Panc1 (cell line): ENCODE measurements around the gene DCD. TPM values are rescaled to one million over a fixed set of nuclear protein-coding genes. Genes with fewer than 3 reads are reported as not detected.

Source experiments
- ATAC-seq: fragments of 200-7000 bp; cut with Tn5 transposase; 2 replicates; pipeline ENCODE4 v1.9.1; 2020; ENCODE audit warnings: mild to moderate bottlenecking, moderate library complexity
- BruUV-seq: library from RNA; stranded (reverse); fragments of 400-500 nt; replicated peaks from 2 replicates; lab custom pipeline; 2021; lab: Mats Ljungman, UMichigan
- CTCF ChIA-PET: fragments of 300-600 bp; sonication (Branson Sonifier 250); formaldehyde crosslinking; loops from one replicate; lab custom pipeline; 2022; ENCODE audit warnings: antibody characterized with exemption; lab: Charles Lee
- POLR2A ChIA-PET: fragments of 300-600 bp; sonication (Branson Sonifier 250); formaldehyde crosslinking; loops from one replicate; lab custom pipeline; 2022; ENCODE audit warnings: antibody characterized with exemption; lab: Charles Lee
- DNase-seq: peaks from one replicate; pipeline ENCODE4 v3.0.0-alpha.2; 2010; ENCODE audit warnings: low read depth, low spot score
- H3K27ac ChIP-seq: 2 replicates; pipeline ENCODE4 v1.5.1; 2011; ENCODE audit warnings: mild to moderate bottlenecking, low read length, inconsistent platforms
- H3K27me3 ChIP-seq: fragments of 200-500 bp; sonication (Bioruptor generic); 2 replicates; pipeline ENCODE4 v1.6.0; 2014; ENCODE audit warnings: low read length, inconsistent platforms; ENCODE audit not compliant: control insufficient read depth, insufficient read depth
- H3K36me3 ChIP-seq: fragments of 200-500 bp; sonication (Bioruptor generic); 2 replicates; pipeline ENCODE4 v1.5.1; 2014; ENCODE audit warnings: inconsistent platforms, mild to moderate bottlenecking, low read length, moderate library complexity; ENCODE audit not compliant: control insufficient read depth, insufficient read depth
- H3K4me1 ChIP-seq: 2 replicates; pipeline ENCODE4 v1.5.1; 2011; ENCODE audit warnings: inconsistent platforms, mild to moderate bottlenecking, low read length, moderate library complexity; ENCODE audit not compliant: control insufficient read depth, insufficient read depth
- H3K4me3 ChIP-seq, 2 experiments: 2 replicates each; pipeline ENCODE4 v1.5.1; 2011 to 2012; ENCODE audit warnings: low read depth in 2 of 2, low read length in 2 of 2, mild to moderate bottlenecking in 2 of 2, inconsistent platforms in 1 of 2, moderate library complexity in 1 of 2
- H3K9me3 ChIP-seq: fragments of 200-500 bp; sonication (Bioruptor generic); 2 replicates; pipeline ENCODE4 v1.5.1; 2014; ENCODE audit warnings: low read depth, mild to moderate bottlenecking, inconsistent platforms, low read length, moderate library complexity; ENCODE audit not compliant: control insufficient read depth, insufficient read depth
- CTCF ChIP-seq: fragments of 450-650 bp; IDR thresholded peaks from 2 replicates; pipeline ENCODE4 v1.5.1; 2017; ENCODE audit warnings: mild to moderate bottlenecking
- POLR2AphosphoS5 ChIP-seq: IDR thresholded peaks from 2 replicates; pipeline ENCODE4 v1.6.1; 2012; ENCODE audit warnings: mild to moderate bottlenecking, low read depth, low read length, moderate library complexity
- SIN3A ChIP-seq: IDR thresholded peaks from 2 replicates; pipeline ENCODE4 v1.6.1; 2012; ENCODE audit warnings: low read depth, mild to moderate bottlenecking, low read length, moderate library complexity, borderline replicate concordance; ENCODE audit not compliant: insufficient read depth
- TCF7L2 ChIP-seq: IDR thresholded peaks from 2 replicates; pipeline ENCODE4 v1.6.1; 2011; ENCODE audit warnings: mild to moderate bottlenecking, low read depth, low read length, inconsistent platforms
- in situ Hi-C: cut with HindIII; loops from 2 replicates; pipeline ENCODE4 v1.10.0; 2016; ENCODE audit warnings: low sequenced_read_pairs, low pct_unique_long_range_greater_than_20kb
- intact Hi-C: fragments of 100-400 bp; cut with micrococcal nuclease; formaldehyde crosslinking; loops from one replicate; pipeline ENCODE4 v1.10.0; 2022; ENCODE audit not compliant: unreplicated experiment
- total RNA-seq: library from RNA; stranded (reverse); gene quantifications from one replicate; pipeline ENCODE4 v1.2.1, GENCODE V29; 2021; ENCODE audit not compliant: unreplicated experiment
- TF ChIP-seq, protein P1 (sequence below), 2 experiments: IDR thresholded peaks; 2 replicates each; pipeline ENCODE4 v1.6.1; 2011 to 2012; ENCODE audit warnings: low read depth in 2 of 2, control low read depth in 1 of 2, low read length in 1 of 2, mild to moderate bottlenecking in 1 of 2, moderate library complexity in 1 of 2; ENCODE audit not compliant: insufficient read depth in 1 of 2

Gene DCD
- total RNA-seq, 1 experiment from 2014 or later, result not detected

GRCh38 chr12:54688309-54689033 lies 40.3 kb upstream of the DCD start:
- no peak for DNase-seq
- no peak for ATAC-seq
- H3K27ac ChIP-seq, result no peak overlapping the region
- TF ChIP-seq, protein P1, sequence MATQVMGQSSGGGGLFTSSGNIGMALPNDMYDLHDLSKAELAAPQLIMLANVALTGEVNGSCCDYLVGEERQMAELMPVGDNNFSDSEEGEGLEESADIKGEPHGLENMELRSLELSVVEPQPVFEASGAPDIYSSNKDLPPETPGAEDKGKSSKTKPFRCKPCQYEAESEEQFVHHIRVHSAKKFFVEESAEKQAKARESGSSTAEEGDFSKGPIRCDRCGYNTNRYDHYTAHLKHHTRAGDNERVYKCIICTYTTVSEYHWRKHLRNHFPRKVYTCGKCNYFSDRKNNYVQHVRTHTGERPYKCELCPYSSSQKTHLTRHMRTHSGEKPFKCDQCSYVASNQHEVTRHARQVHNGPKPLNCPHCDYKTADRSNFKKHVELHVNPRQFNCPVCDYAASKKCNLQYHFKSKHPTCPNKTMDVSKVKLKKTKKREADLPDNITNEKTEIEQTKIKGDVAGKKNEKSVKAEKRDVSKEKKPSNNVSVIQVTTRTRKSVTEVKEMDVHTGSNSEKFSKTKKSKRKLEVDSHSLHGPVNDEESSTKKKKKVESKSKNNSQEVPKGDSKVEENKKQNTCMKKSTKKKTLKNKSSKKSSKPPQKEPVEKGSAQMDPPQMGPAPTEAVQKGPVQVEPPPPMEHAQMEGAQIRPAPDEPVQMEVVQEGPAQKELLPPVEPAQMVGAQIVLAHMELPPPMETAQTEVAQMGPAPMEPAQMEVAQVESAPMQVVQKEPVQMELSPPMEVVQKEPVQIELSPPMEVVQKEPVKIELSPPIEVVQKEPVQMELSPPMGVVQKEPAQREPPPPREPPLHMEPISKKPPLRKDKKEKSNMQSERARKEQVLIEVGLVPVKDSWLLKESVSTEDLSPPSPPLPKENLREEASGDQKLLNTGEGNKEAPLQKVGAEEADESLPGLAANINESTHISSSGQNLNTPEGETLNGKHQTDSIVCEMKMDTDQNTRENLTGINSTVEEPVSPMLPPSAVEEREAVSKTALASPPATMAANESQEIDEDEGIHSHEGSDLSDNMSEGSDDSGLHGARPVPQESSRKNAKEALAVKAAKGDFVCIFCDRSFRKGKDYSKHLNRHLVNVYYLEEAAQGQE (IDR thresholded peaks at IDR 0.05; ENCODE audit: insufficient read depth in 1 of 2, low read depth in 2 of 2, low read length in 1 of 2), result no peak
- TF ChIP-seq SIN3A, result no peak
- no peak for TF ChIP-seq TCF7L2
- H3K4me1 ChIP-seq, result no peaks in the 10 kb centered on the region
- POLR2A ChIA-PET, result no interaction called here
- CTCF ChIA-PET, result no interaction called here
- no peaks in the 10 kb centered on the region for H3K36me3 ChIP-seq
- peaks cover 20% of the 10 kb centered on the region for H3K27me3 ChIP-seq
- in situ Hi-C loops, result no loop called here
- H3K9me3 ChIP-seq, result no peaks in the 10 kb centered on the region
- intact Hi-C loops, result no loop called here
- no peak overlapping the region for H3K4me3 ChIP-seq
- no TSS peak for BruUV-seq

DNA sequence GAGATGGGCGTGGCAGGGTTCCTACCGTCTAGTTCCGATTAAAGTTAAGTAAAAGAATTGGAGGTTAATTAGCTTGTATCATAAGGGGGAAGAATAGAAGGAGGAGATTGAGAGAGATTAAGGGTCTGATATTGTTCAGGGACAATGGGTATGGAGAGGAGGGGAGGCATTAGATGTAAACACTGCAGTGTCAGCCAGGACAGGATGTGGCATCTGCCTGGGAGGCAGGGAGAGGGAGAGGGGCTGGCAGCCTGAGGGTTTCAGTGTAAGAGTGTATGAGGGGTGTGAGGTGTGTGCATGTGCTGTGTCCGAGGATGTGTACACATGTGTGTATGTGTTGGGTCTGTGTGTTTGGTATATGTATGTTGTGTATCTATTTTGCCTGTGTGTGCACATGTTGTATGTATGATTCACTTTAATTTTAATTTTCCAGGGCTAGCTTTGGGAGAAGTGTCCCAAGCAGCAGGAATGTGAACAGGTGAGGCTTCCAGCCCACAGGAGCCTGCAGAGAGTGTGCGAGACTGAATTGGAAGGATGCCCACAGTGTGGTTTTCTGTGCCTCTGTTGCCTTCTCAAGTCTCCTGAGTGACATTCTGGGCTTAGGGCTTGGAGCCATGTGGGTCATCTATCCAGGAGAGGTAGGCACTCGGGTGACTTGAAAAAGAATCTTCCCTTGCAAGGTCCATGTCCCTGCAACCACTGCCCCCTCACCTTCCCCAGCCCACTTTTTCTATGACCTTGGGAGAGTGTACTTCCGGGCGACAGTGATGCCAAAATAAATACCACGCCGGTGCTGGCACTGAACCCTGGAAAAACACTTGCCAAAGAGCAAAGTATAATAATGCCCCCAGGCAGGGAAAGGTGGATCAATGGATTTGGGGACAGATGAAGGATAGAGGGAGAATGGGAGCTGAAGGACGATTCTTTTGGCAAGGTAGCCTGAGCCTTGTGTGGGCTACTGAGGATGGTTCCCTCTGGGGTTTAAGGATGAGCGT lies 36.8 kb upstream of the DCD start:
- H3K36me3 ChIP-seq, result no peaks in the 10 kb centered on the region
- DNase-seq (no peak), ATAC-seq (no peak)
- H3K27me3 ChIP-seq, result peaks cover 25% of the 10 kb centered on the region
- no peaks in the 10 kb centered on the region for H3K4me1 ChIP-seq
- in situ Hi-C loops, result no loop called here
- ChIA-PET CTCF (no interaction called here), POLR2A (no interaction called here)
- no peak overlapping the region for H3K27ac ChIP-seq
- intact Hi-C loops, result no loop called here
- TF ChIP-seq POLR2AphosphoS5 (no peak), SIN3A (no peak), TCF7L2 (no peak), CTCF (no peak)
- TF ChIP-seq, protein P1 (IDR thresholded peaks at IDR 0.05; ENCODE audit: insufficient read depth in 1 of 2, low read depth in 2 of 2, low read length in 1 of 2), result no peak
- H3K4me3 ChIP-seq, result no peak overlapping the region
- no TSS peak for BruUV-seq
- H3K9me3 ChIP-seq, result no peaks in the 10 kb centered on the region
